C1 segment of cervical spinal cord (tissue), 14 donors: ENCODE data around the gene PAEP.

Source experiments
- DNase-seq, 14 donors: peaks; one replicate each; lab custom pipeline; 2025; lab: John Stamatoyannopoulos, UW

Gene PAEP

DNA sequence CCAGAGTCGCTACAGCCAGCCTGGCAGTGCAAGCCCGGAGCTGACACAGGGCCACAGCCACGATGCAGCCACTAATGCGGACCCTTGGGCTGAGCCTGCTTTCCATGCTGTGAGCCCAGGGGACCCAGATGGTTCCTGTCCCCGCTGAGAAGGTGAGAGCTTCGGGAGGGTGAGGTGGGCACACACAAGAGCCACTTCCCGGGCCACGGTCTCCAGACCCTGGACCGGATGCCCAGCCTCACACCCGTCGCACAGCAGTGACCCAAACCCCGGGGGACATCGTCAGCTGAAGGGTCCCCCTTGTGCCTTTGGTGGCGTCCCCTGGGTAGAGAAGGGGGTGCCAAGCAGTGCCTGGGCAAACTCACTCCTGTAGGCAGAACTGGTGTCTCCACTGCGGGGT lies 13.4 kb downstream of the PAEP start:
- no peak for DNase-seq

DNA sequence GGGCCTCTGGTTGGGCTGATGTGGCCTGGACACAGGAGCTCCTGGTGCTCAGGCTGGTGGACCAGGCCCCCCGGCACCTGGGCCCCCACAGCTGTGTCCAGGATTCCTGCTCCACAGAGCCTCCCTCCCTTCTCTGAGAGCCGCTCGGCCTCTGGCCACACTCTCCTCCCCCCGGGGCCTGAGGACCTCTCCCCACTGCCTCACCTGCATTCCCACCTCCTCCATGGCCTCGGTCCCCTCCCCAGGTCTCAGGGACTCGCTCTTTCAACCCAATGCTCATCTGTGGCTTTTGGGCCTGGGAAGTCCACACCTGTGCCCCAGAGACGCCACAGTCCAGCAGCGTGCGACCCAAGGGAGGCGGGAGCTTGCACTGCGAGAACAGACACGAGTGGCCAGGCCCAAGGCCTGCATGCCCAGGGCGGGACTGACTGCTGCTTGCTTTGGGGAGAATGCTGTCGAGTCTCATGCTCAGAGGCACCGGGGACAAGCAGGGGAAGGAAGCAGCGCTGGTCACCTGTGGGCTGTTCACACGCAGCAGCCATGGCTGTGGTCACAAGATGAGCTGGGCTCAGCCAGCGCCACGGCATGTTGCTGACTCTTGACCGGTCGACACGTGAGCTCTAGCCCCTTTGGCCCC lies 14.6 kb downstream of the PAEP start:
- no peak for DNase-seq

DNA sequence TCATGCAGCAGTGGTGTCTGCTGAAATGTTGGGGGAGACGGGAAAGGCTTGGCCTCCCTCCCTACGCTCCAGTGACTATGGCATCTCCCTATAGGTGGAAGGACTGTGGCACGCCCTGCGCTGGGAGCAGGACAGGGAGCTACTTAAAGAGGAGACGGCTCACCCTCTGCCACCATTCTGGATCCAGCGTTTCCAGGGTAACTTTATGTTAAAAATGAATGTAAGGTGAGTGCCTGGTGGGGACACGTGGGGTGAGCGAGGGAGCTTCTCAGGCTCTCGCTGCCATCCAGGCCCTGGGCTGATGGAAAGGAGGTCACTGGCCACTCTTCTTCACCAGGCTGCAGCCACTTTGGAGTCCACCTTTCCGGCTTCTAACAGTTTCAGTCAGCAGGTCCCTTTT lies 15.7 kb downstream of the PAEP start:
- DNase-seq, result no peak

DNA sequence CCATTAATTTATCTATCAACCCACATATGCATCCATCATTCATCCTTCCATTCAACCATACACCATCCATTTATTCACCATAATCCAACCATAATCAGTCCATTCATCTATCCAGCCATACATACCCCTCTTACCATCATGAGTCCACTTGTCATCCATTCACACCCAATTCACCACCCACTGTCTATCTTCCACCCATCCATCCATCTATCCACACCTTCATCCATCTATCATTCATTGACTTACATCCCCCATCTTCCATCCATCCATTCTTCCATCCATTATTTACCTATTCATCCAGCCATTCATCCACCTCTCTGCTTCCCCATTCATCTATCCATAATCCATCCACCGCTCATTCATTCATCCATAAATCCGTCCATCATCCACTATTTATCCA lies 17.8 kb downstream of the PAEP start:
- DNase-seq, result no peak

DNA sequence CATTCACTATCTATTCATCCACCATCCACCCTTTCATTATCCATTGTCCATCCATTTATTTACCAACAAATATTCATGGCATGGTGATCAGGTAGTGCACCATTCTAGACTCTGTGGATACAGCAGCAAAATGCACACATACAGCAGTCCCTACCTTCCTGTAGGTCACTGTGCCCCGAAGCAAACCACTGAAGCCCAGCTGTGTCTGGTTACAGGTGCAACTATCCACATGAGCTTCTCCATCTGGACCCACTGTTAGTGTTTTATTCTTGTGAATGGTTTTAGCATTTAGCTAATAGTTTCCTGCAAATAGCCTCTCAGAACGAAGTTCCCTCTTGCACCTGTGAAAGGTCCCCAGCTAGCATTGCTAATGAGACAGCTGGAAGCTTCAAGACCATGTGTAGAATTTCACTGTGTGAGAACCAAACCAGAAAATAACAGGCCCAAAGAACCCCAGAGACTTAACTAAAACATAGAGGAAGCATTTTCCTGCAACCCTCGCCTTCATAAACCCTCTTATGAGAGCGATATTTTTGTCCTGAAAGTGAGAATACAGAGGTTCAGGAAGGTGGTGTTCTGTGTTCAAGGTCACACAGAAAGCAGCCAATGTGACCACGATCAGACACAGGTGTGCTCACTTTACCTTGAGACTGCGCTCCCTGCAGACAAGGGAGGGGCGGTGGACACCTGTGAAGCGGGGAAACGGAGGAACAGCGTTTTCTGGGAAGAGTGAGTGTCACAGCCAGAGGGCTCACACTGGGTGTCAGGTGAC lies 18.5 kb downstream of the PAEP start:
- no peak for DNase-seq

DNA sequence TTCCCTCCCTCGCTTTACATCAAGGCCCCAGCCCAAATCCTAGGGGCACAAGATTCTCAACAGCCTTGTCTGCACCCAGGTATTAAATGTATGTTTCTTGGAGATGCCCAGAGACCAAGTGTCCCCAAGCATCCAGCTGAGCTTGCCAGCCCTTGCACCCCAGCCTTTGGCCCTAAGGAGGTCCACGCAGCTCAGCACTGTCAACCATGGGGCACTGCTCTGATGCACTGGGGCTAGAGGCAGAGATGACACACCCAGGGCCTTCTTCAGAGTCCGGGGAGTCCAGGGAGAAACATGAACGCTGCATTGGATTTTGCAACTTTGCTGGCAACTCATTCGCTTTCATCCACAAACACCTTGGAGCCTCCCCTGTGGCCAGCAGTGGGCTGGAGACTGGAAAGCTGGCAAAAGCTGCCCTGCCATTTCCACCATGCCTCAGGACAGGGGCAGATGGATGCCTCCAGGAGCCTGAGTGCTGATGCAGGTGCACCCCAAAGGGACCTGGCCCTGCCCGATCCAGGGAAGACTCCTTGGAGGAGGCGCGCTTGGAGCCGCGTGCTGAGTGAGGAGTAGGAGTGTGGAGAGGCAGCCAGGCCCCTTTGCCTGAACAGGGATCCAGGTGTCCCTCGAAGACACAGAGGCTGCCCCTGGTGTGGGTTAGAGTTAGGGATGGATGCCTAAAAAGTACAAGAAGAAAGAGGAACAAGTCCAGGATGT lies 19.3 kb downstream of the PAEP start:
- no peak for DNase-seq

DNA sequence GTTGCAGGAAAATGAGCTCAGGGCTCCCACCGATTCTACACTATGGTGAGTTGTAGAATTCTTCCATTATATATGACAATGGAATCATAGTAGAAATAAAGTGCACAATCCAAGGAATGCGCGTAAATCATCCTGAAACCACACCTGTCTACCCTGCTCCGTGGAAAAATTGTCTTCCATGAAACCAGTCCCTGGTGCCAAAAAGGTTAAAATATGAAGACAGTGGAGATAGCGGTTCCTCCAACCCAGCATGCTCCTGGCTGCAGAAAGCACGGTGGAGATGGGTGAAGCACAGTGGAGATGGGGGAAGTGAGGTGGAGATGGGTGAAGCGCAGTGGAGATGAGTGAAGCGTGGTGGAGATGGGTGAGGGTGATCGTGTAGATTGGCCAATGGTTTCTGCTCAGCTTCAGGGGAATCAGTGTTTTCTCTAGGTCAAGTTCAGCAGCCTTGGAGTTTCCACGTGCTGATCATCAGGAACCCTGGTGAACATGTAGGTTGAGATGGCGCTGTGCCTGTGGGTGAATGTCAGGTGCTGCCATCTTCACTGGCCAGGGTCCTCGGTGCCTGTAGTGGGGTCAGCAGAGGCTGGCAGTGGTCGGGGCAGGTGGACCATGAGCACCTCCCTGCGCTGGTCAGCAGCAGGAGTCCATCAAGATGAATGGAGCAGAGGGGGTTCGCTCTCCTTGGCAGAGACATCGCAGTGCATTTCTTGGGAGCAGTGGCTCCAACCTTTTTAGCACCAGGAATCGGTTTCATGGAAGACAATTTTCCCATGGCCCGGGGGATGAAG lies 20.3 kb downstream of the PAEP start:
- no peak for DNase-seq

DNA sequence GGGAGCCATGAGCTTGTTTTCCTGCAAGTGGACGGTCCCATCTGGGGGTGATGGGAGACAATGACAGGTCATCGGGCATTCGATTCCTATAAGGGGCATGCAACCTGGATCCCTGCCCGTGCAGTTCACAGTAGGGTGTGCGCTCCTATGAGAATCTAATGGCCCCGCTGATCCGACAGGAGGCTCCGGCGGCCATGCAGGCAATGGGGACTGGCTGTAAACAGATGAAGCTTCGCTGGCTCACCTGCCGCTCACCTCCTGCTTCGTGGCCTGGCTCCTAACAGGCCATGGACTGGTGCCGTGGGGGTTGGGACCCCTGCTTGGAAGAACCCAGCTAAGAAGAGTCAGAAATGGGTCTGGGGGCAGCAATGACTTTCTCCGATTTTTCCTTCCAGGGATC lies 21.0 kb downstream of the PAEP start:
- no peak for DNase-seq

DNA sequence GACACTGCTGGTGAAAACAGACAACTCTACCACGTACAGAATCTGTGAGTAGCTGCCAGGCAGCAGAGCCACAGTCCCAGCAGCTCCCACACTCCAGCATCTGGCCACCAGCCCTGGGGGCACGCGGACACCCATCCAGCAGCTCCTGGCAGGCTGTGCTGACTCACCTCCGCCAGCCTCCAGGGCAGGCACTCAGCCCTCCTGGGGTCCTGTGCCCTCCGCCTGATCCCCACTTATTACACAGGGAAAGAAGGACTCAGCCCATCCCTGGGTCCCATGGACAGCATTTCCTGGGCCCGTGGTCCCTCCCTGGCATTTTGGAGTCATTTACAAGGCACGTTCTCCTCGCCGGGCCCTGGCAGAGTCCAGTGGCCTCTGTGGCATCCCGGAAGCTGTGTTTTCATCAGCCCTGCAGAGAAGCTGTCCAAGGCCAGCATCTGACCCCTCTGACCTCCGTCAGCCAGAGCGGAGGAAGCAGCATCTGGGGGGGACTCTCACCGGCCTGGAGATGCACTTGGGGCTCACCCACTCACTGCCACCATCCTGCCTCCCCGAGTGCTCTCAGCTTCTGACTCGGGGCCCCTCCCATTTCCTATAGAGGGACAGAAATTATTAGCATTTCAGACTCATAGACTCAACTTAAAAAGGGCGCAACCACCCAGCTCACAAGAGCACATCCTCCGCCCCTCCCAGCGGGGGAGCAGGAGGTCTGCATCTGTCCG lies 21.6 kb downstream of the PAEP start:
- DNase-seq, result no peak

DNA sequence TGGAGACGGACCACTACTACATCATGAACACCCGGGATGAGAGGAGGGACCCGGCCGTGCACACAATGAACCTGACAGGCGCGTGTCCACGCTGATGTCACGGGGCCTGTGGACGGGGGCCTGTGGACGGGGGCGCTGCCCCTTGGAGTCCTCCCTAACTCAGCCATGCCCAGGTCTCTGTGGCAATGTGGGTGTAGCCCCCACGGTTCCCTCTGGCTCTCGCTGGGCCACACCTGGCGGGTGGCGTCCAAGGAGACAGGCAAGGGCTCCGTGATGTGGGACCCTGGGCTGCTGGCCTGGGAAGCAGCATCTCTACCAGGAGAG lies 22.1 kb downstream of the PAEP start:
- no peak for DNase-seq

DNA sequence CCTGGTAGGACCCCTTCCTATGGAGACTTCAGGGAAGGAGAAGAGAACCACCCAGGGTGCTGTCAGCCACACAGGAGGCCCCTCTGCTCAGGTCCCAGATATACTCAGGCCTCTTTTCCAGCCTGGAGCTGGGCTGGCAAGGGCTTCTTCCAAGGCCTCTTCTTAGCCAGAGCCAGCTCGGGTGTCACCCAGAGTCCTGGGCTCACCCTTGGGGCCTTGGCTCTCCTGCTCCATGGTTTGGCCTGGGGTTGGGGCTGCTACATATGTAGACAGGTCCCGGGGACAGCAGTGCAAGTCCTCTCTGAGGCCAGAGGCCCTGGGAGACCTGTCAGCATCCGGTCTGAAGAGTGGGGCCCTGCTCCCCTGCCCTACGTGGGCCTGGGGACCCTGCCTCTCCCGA lies 22.8 kb downstream of the PAEP start:
- DNase-seq, result no peak

DNA sequence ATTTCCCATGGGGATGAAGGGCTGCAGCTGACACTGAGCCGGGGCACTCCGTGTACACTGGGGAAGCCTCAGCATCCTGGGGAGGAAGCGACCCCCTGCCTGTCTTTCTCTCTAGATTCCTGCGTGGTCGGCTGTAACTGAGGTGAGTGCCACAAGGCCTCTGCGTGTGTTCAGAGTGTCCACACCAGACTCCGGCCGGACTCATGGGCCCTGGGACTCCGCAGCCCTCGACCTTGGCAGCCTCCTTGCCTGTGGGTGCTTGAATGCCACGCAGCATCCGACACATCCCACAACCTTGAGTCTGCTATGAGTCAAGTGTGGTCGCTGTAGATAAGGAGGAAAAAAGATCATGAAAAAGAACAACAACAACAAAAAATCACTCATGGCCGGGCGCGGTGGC lies 23.4 kb downstream of the PAEP start:
- no peak for DNase-seq

DNA sequence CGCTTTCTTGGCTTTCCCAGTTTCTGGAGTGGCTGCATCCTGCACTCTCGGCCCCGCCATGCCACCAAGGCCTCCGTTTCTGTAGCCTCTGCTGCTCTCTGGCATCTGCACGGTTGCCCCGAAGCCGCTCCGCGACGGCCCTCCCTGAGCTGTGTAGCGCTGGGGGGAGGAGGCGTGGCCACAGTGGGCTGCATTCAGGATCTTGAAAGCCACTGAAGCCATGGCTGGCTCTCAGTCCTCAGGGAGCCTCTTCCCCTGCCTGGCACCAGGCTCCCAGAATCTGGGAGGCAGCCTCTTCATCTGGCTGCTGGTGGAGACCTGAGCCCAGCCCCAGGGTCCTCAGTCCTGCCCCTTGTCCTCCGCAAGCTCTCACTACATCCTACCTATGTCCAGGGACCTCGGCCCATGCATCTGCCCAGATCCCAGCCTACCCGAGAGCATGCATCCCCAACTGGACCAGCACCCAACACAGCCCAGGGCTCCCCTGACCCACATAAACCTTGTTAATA lies 25.1 kb downstream of the PAEP start:
- no peak for DNase-seq

DNA sequence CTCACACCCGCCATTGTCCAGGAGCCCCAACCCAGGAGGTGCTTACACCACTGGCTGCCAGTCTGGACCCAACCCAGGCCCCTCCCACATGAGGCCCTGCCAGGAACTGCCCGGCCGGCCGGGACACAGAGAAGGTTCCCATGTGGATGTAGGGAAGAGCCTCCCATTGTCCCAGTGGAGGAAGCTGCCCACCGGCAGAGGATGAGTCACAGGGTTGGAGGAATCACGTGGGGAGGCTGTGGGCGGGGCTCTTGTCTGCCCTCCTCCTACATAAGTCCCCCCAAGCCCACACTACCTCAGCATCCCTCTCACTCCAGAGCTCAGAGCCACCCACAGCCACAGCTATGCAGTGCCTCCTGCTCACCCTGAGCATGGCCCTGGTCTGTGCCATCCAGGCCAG lies 26.1 kb downstream of the PAEP start:
- DNase-seq, result peak in 1 of 14 donors; percentile 53

DNA sequence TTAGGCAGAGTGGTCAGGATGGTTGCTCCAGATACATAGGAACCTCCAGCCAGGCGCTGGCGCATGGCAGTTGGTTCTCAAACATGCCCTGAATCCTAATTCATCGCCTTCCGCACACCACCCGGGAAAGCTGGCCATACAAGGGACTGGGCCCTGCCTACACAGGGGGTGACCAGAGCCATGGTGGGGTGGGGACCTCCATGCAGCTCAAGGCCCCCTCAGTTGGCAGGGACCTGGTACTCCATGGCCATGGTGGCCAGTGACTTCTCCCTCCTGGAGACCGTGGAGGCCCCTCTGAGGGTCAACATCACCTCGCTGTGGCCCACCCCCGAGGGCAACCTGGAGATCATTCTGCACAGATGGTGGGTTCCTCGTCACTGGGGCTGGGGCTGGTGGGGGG lies 26.8 kb downstream of the PAEP start:
- no peak for DNase-seq

DNA sequence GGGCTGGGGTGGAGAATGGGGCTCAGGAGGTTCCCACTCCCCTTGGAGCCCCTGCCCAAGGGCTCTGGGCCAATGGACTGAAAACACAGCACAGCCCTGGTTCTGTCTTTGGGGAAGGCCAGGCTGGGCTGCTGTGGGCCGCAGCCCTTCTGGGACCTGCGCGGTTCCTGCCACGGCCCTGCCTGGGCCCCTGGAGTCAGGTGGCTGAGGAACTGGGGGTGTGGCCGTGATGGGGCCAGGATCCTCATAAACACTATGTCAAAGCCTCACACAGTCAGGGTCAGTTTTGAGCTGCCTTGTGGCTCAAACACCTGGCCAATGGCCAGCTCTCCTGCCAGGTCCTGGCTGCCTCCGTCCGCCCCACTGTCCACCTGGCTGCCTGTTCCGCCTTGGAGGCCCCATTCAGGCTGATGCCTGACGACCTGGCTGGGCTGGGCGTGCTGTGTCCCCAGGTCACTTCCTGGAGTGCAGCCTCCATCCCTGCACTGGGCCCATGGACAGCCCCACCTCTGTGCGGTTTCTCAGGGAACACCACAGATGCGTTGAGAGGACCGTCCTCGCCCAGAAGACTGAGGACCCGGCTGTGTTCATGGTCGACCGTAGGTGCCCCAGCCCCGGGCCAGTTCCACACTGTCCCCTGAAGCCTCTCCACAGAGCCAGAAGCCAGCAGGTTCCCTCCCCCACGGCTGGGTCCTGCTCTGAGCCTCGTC lies 27.5 kb downstream of the PAEP start:
- DNase-seq, result no peak

DNA sequence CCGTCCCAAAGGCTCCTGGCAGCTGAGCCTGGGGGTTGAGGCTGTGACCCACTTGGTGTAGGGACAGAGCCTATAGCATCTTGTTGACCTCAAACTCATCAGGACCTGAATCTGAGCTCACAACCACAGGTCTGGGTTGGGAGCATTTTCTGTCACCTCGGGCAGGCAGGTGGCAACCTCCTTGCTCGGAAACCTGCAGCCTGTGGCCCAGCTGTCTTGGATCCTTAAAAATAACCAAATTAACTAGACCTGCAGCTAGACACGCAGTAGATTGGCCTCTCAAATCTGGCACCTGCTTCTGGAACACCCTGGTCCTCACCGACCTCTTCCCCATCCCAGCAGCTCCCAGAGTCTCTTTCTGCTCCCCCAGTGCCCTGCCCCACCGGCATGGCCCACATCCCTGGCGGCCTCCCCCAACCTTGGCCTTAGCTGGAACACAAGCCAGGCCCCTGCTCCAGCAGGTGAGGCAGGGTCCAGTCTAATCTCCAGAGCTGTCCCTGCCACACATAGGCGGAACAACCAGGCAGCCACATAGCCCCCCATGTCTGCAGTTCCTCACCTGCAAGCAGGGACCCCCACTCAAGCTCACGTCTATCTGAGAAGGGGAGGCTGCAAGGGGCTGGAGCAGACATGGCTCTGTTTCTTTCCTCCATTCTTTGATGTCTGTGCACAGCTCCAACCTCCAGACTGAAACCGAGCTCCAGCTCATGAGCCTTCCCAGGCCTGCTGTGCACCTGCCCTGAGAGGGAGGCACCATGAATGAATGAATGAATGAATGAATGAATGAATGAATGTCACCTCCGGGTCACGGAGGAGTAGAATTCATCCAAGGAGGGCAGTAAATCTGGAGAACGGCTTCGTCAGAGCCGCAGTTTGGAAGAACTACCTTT lies 28.3 kb downstream of the PAEP start:
- DNase-seq, result no peak

DNA sequence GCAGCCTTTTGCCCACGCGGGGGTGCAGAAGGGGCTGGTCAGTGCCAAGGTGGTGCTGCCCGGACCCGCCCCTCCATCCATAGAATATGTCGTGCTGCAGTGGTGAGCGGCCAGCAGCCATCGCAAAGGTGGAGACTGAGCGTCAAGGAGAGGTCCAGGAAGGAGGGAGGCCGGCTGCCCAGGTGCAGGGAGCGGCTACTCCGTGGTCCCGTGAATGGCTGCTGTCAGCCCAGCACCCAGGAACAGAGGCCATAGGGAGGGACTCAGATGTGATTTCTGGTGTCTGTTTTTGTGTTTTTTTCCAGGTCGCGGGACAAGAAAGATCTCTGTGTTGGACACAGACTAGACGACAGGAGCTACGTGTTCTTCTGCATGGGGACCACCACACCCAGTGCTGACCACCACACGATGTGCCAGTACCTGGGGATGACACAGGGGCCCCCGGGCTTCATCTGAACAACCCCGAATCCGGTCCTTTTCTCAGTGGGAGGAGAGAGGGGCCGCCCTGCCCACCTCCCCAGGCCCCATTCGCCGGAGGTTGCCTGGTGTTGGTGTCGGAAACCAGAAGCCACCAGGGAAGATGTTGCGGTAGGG lies 29.0 kb downstream of the PAEP start:
- no peak for DNase-seq
